ENCODE results near the gene FRY. TPM values are rescaled to one million over a fixed set of nuclear protein-coding genes. Genes with fewer than 3 reads are reported as not detected.

FRY gene
- total and polyA plus RNA-seq, 9 of the 15 experiments (the other 6 are each of a cell fraction or from before 2014, with no cell fraction given), result 0.03 to 0.31 (median 0.11) TPM; not detected in 3

DNA sequence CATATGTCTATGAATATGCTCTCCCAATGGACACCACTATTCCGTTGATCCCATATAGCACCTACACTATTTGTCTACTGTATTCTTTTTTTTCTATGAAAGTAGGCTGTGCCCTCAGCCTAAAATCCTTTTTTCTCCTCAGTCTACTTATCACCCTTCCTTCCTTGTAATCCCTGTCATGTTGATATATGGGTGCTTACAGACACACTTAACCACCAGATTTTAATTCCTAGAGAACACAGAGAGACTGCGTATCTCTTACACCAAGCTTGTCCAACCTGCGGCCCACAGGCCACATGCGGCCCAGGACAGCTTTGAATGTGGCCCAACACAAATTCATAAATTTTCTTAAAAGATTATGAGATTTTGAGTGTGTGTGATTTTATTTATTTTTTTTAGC lies 182.5 kb downstream of the FRY start (continued):
- TF ChIP-seq MLLT1 (IDR thresholded peaks at IDR 0.05) (no peak), ZNF140 (CRISPR knock-in tag; IDR thresholded peaks at IDR 0.05) (no peak), ETV5 (CRISPR knock-in tag; IDR thresholded peaks at IDR 0.05; ENCODE audit: low read depth) (no peak), POLR2AphosphoS5 (IDR thresholded peaks at IDR 0.05; ENCODE audit: control insufficient read depth, insufficient read depth, low read depth, low read length) (no peak), NR3C1 (CRISPR knock-in tag; IDR thresholded peaks at IDR 0.05) (no peak), GTF2A2 (tag; IDR thresholded peaks at IDR 0.05) (no peak), MITF (IDR thresholded peaks at IDR 0.05) (no peak), EP400 (IDR thresholded peaks at IDR 0.05) (no peak), GATAD2A (IDR thresholded peaks at IDR 0.05) (no peak), TEAD2 (tag; IDR thresholded peaks at IDR 0.05) (no peak), SRF (CRISPR knock-in tag; IDR thresholded peaks at IDR 0.05) (no peak), TAF9B (IDR thresholded peaks at IDR 0.05; ENCODE audit: partially characterized antibody) (no peak), SMAD3 (CRISPR knock-in tag; conservative IDR thresholded peaks at IDR 0.05) (no peak)

Measured in K562 (cell line).